ENCODE results near the gene OPTC. TPM values are rescaled to one million over a fixed set of nuclear protein-coding genes. Genes with fewer than 3 reads are reported as not detected.

OPTC gene
- total RNA-seq, 1 experiment from 2014 or later, result not detected

GRCh38 chr1:203555076-203555475 lies 61.1 kb downstream of the OPTC start:
- no peaks in the 10 kb centered on the region for H4K20me1 ChIP-seq (ENCODE audit: insufficient read depth)
- RAD21 ChIA-PET (ENCODE audit: low non-redundant PET in 1 of 2, low total read pairs in 2 of 2, uncharacterized antibody in 2 of 2, unreplicated experiment in 2 of 2), result no interaction called here
- H3K4me1 ChIP-seq (ENCODE audit: control insufficient read depth in 1 of 2, insufficient read depth in 2 of 2, low read length in 2 of 2), result peaks cover 0 to under 1% of the 10 kb centered on the region in 2 experiments; a peak in 1 of 4 replicates
- no peaks in the 10 kb centered on the region for H3K9me3 ChIP-seq (ENCODE audit: control insufficient read depth in 1 of 2, insufficient read depth in 1 of 2, low read depth in 1 of 2, low read length in 2 of 2)
- intact Hi-C loops (cut with micrococcal nuclease), result no loop called here
- no peak overlapping the region for H3K27ac ChIP-seq (ENCODE audit: low read depth, low read length)
- no peak overlapping the region for H3K4me2 ChIP-seq (ENCODE audit: low read length)
- no peak overlapping the region for H2AFZ ChIP-seq (ENCODE audit: low read depth, low read length, poor library complexity, severe bottlenecking)
- POLR2A ChIA-PET, result no interaction called here
- TF ChIP-seq ATF3 (IDR thresholded peaks at IDR 0.05) (no peak), SRF (IDR thresholded peaks at IDR 0.05; ENCODE audit: low read depth) (no peak), JUND (IDR thresholded peaks at IDR 0.05) (no peak), TCF7L2 (IDR thresholded peaks at IDR 0.05; ENCODE audit: borderline replicate concordance, extremely low read depth, insufficient read depth, insufficient read length) (no peak), RAD21 (IDR thresholded peaks at IDR 0.05; ENCODE audit: low read depth) (no peak), REST (IDR thresholded peaks at IDR 0.05; ENCODE audit: low read depth) (no peak)
- H3K9ac ChIP-seq (ENCODE audit: low read length), result no peak overlapping the region
- no peak for DNase-seq (ENCODE audit: low read depth, low spot score)
- H3K4me3 ChIP-seq (replicated peaks in 1 of 2; ENCODE audit: low read depth in 1 of 2, low read length in 2 of 2), result no peak overlapping the region
- H3K9me2 ChIP-seq (ENCODE audit: insufficient read depth), result no peaks in the 10 kb centered on the region
- no peaks in the 10 kb centered on the region for H3K79me2 ChIP-seq (ENCODE audit: insufficient read depth, low read length)
- H3K36me3 ChIP-seq (ENCODE audit: control insufficient read depth in 1 of 2, insufficient read depth in 2 of 2, low read length in 2 of 2), result no peaks in the 10 kb centered on the region
- CTCF ChIA-PET, result no interaction called here
- no peaks in the 10 kb centered on the region for H3K27me3 ChIP-seq (ENCODE audit: insufficient read depth, low read length)
- ATAC-seq, result no peak
- no TSS peak for BruUV-seq (replicated peaks)

- H3K27me3 ChIP-seq (ENCODE audit: insufficient read depth, low read length), result no peaks in the 10 kb centered on the region
- TF ChIP-seq EZH2phosphoT487 (IDR thresholded peaks at IDR 0.05; ENCODE audit: borderline replicate concordance), result no peak
- no peak for TF ChIP-seq ZNF274 (IDR thresholded peaks at IDR 0.05; ENCODE audit: low read depth, low read length)
- no peak for TF ChIP-seq ATF3 (IDR thresholded peaks at IDR 0.05)
- TF ChIP-seq POLR2A (IDR thresholded peaks at IDR 0.05; ENCODE audit: borderline replicate concordance, extremely low read depth, insufficient read depth, insufficient read length), result no peak
- no peak for TF ChIP-seq SIN3A (IDR thresholded peaks at IDR 0.05; ENCODE audit: low read depth)
- no peak for TF ChIP-seq ELF1 (IDR thresholded peaks at IDR 0.05; ENCODE audit: borderline replicate concordance, low read depth)
- ATAC-seq (no peak), DNase-seq (ENCODE audit: low read depth, low spot score) (no peak)
- H3K9me3 ChIP-seq (ENCODE audit: control insufficient read depth in 1 of 2, insufficient read depth in 1 of 2, low read depth in 1 of 2, low read length in 2 of 2), result no peaks in the 10 kb centered on the region
- CTCF ChIA-PET, result no interaction called here
- H3K27ac ChIP-seq (ENCODE audit: low read depth, low read length), result no peak overlapping the region
- no peaks in the 10 kb centered on the region for H3K9me2 ChIP-seq (ENCODE audit: insufficient read depth)
- H2AFZ ChIP-seq (ENCODE audit: low read depth, low read length, poor library complexity, severe bottlenecking), result no peak overlapping the region
- no peak overlapping the region for H3K4me3 ChIP-seq (replicated peaks in 1 of 2; ENCODE audit: low read depth in 1 of 2, low read length in 2 of 2)
- no peaks in the 10 kb centered on the region for H3K36me3 ChIP-seq (ENCODE audit: control insufficient read depth in 1 of 2, insufficient read depth in 2 of 2, low read length in 2 of 2)
- H3K4me2 ChIP-seq (ENCODE audit: low read length), result no peak overlapping the region
- H3K9ac ChIP-seq (ENCODE audit: low read length), result no peak overlapping the region
- intact Hi-C loops (cut with micrococcal nuclease), result no loop called here
- POLR2A ChIA-PET, result no interaction called here
- no TSS peak for BruUV-seq (replicated peaks)
- H3K4me1 ChIP-seq (ENCODE audit: control insufficient read depth in 1 of 2, insufficient read depth in 2 of 2, low read length in 2 of 2), result no peaks in the 10 kb centered on the region
- RAD21 ChIA-PET (ENCODE audit: low non-redundant PET in 1 of 2, low total read pairs in 2 of 2, uncharacterized antibody in 2 of 2, unreplicated experiment in 2 of 2), result no interaction called here
- no peaks in the 10 kb centered on the region for H4K20me1 ChIP-seq (ENCODE audit: insufficient read depth)
- H3K79me2 ChIP-seq (ENCODE audit: insufficient read depth, low read length), result no peaks in the 10 kb centered on the region
Observed at GRCh38 chr1:203555511-203556046, 61.6 kb downstream of the OPTC start.
